Keratinocyte (primary cell): Measurements from ENCODE around the gene CDT1. TPM values are rescaled to one million over a fixed set of nuclear protein-coding genes. Genes with fewer than 3 reads are reported as not detected.

Experiments
- DNase-seq: peaks from one replicate; pipeline ENCODE4 v3.0.0-alpha.2; 2011; ENCODE audit warnings: low read depth, missing footprints, low spot score
- FAIRE-seq: peaks from 2 replicates; lab custom pipeline; 2011; peaks lifted over from hg19 to GRCh38; lab: Jason Lieb, UNC
- H2AFZ ChIP-seq: 2 replicates; pipeline ENCODE4 v1.6.0; 2012; ENCODE audit warnings: low read length, control low read depth, inconsistent platforms; ENCODE audit not compliant: control insufficient read depth
- H3K27ac ChIP-seq: 2 replicates; pipeline ENCODE4 v1.5.1; 2011; ENCODE audit warnings: low read length; ENCODE audit not compliant: control insufficient read depth, insufficient read depth
- H3K27me3 ChIP-seq: 3 replicates; pipeline ENCODE4 v1.6.0; 2011; ENCODE audit warnings: low read length; ENCODE audit not compliant: control insufficient read depth, insufficient read depth; ENCODE audit errors: extremely low read depth
- H3K36me3 ChIP-seq, 2 experiments: 2 replicates in 1 of 2; 3 replicates in 1 of 2; pipeline ENCODE4 v1.5.1; 2011; ENCODE audit warnings: low read length in 2 of 2, mild to moderate bottlenecking in 1 of 2; ENCODE audit not compliant: control insufficient read depth in 2 of 2, insufficient read depth in 2 of 2; ENCODE audit errors: extremely low read depth in 1 of 2
- H3K4me1 ChIP-seq: 3 replicates; pipeline ENCODE4 v1.5.1; 2011; ENCODE audit warnings: low read length; ENCODE audit not compliant: control insufficient read depth, insufficient read depth; ENCODE audit errors: extremely low read depth
- H3K4me2 ChIP-seq: 3 replicates; pipeline ENCODE4 v1.6.0; 2011; ENCODE audit warnings: low read depth, low read length; ENCODE audit not compliant: control insufficient read depth, insufficient read depth; ENCODE audit errors: extremely low read depth
- H3K4me3 ChIP-seq, 3 experiments: fragments of 200-600 bp in 1 of 3; sonication (generic) in 1 of 3; 2 replicates in 2 of 3; 3 replicates in 1 of 3; pipeline ENCODE4 v1.5.1; 2011 to 2016; ENCODE audit warnings: low read length in 3 of 3, mild to moderate bottlenecking in 3 of 3, control low read depth in 2 of 3, inconsistent platforms in 1 of 3, low read depth in 1 of 3, mixed read lengths in 1 of 3, mixed run types in 1 of 3, moderate library complexity in 1 of 3; ENCODE audit not compliant: control insufficient read depth in 2 of 3, insufficient read depth in 2 of 3; ENCODE audit errors: extremely low read depth in 1 of 3
- H3K79me2 ChIP-seq: 2 replicates; pipeline ENCODE4 v1.6.0; 2012; ENCODE audit warnings: low read length; ENCODE audit not compliant: control insufficient read depth, insufficient read depth
- H3K9ac ChIP-seq: 3 replicates; pipeline ENCODE4 v1.6.0; 2011; ENCODE audit warnings: low read length; ENCODE audit not compliant: control insufficient read depth, insufficient read depth; ENCODE audit errors: extremely low read depth
- H3K9me1 ChIP-seq: 3 replicates; pipeline ENCODE4 v1.6.0; 2011; ENCODE audit warnings: low read length; ENCODE audit not compliant: control insufficient read depth, insufficient read depth; ENCODE audit errors: extremely low read depth
- H3K9me3 ChIP-seq: 2 replicates; pipeline ENCODE4 v1.5.1; 2012; ENCODE audit warnings: low read depth, low read length; ENCODE audit not compliant: control insufficient read depth
- H4K20me1 ChIP-seq: 3 replicates; pipeline ENCODE4 v1.6.0; 2011; ENCODE audit warnings: low read length; ENCODE audit not compliant: control insufficient read depth, insufficient read depth; ENCODE audit errors: extremely low read depth
- CTCF ChIP-seq, 3 experiments: IDR thresholded peaks in 1 of 3; conservative IDR thresholded peaks in 1 of 3; optimal IDR thresholded peaks in 1 of 3; 2 replicates in 2 of 3; 3 replicates in 1 of 3; pipeline versions ENCODE3 to v1.5.1; 2011; ENCODE audit warnings: low read length in 3 of 3, mild to moderate bottlenecking in 3 of 3, moderate library complexity in 2 of 3, control low read depth in 1 of 3, inconsistent platforms in 1 of 3; ENCODE audit not compliant: insufficient read depth in 2 of 3; ENCODE audit errors: extremely low read depth in 1 of 3
- EZH2 ChIP-seq: IDR thresholded peaks from one replicate; pipeline ENCODE4 v1.6.1; 2012; ENCODE audit warnings: inconsistent platforms, mild to moderate bottlenecking, low read length, moderate library complexity
- dilution Hi-C: fragments of 300-500 bp; cut with MboI; formaldehyde crosslinking; loops from one replicate; pipeline ENCODE4 v1.7.0; 2020; ENCODE audit warnings: low sequenced_read_pairs; ENCODE audit not compliant: extremely low pct_ligation_motif_present
- polyA plus RNA-seq, 5 experiments: library from polyadenylated mRNA; depleted of rRNA in 3 of 5; stranded (reverse) in 3 of 5; stranded (forward) in 1 of 5; unstranded in 1 of 5; fragments of >200 nt; gene quantifications; 1 replicate in 1 of 5; 2 replicates in 3 of 5; 3 replicates in 1 of 5; pipeline versions ENCODE4 v1.2.1 to v1.2.3, GENCODE V29; 2011 to 2012; ENCODE audit warnings: missing spikeins in 2 of 5, low read depth in 1 of 5, low replicate concordance in 1 of 5

The CDT1 gene
- polyA plus RNA-seq, 1 donor (not counting 4 experiments of a cell fraction or from before 2014, with no cell fraction given), result 2.0 TPM

GRCh38 chr16:88798073-88798472 is 5.5 kb upstream of the CDT1 start:
- Histone ChIP-seq H3K27me3 (peaks cover 2% of the 10 kb centered on the region), H3K4me3 (no peak overlapping the region), H3K79me2 (no peaks in the 10 kb centered on the region), H3K36me3 (no peaks in the 10 kb centered on the region), H3K4me1 (peaks cover 2% of the 10 kb centered on the region), H3K9me1 (no peaks in the 10 kb centered on the region), H3K9ac (no peak overlapping the region), H3K27ac (no peak overlapping the region), H2AFZ (no peak overlapping the region), H3K4me2 (no peak overlapping the region), H4K20me1 (no peaks in the 10 kb centered on the region), H3K9me3 (no peaks in the 10 kb centered on the region)
- dilution Hi-C loops, result no loop called here
- FAIRE-seq (no peak), DNase-seq (no peak)
- TF ChIP-seq CTCF (optimal IDR thresholded peaks at IDR 0.05 in 1 of 3, IDR thresholded peaks at IDR 0.05 in 1 of 3, conservative IDR thresholded peaks at IDR 0.05 in 1 of 3; ENCODE audit: extremely low read depth in 1 of 3, insufficient read depth in 2 of 3, low read length in 3 of 3), result no peak
- TF ChIP-seq EZH2, result no peak

GRCh38 chr16:88798772-88799455 is 4.7 kb upstream of the CDT1 start:
- no peaks in the 10 kb centered on the region for H3K9me1 ChIP-seq
- no peak for TF ChIP-seq EZH2
- TF ChIP-seq CTCF (optimal IDR thresholded peaks at IDR 0.05 in 1 of 3, IDR thresholded peaks at IDR 0.05 in 1 of 3, conservative IDR thresholded peaks at IDR 0.05 in 1 of 3; ENCODE audit: extremely low read depth in 1 of 3, insufficient read depth in 2 of 3, low read length in 3 of 3), result no peak
- H4K20me1 ChIP-seq, result no peaks in the 10 kb centered on the region
- H3K36me3 ChIP-seq, result no peaks in the 10 kb centered on the region
- no peak for FAIRE-seq
- DNase-seq, result no peak
- peaks cover 2% of the 10 kb centered on the region for H3K4me1 ChIP-seq
- H3K9me3 ChIP-seq, result no peaks in the 10 kb centered on the region
- H3K27me3 ChIP-seq, result no peaks in the 10 kb centered on the region
- dilution Hi-C loops, result no loop called here
- H3K27ac ChIP-seq, result no peak overlapping the region
- H2AFZ ChIP-seq, result no peak overlapping the region
- H3K9ac ChIP-seq, result no peak overlapping the region
- H3K4me2 ChIP-seq, result no peak overlapping the region
- H3K79me2 ChIP-seq, result no peaks in the 10 kb centered on the region
- no peak overlapping the region for H3K4me3 ChIP-seq
